ENCODE results near the gene CREBBP. TPM values are rescaled to one million over a fixed set of nuclear protein-coding genes. Genes with fewer than 3 reads are reported as not detected.

The CREBBP gene
- total and polyA plus RNA-seq, 9 donors, result 35.6 to 94.5 (median 78.3) TPM

DNA sequence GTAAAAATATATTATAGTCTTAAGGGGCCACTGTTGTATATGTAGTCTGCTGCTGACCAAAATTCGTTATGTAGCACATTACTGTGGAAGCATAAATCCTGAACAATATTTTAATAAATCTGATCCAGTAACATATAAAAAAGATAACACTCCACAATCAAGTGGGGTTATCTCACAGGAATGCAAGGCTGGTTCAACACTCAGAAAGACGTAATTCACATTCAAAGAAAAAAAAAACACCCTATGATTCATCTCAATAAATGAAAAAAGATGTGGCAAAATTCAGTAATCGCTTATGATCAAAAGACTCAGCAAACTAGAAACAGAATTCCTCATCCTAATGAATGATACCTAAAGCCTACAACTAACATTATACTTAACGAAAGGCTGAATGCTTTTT, 47.8 kb downstream of the CREBBP start:
- intact Hi-C loops (cut with DNase I), result no loop called here
- Histone ChIP-seq H3K4me1 (ENCODE audit: insufficient read depth) (peaks cover 3% of the 10 kb centered on the region), H3K9me3 (no peaks in the 10 kb centered on the region), H3K36me3 (no peaks in the 10 kb centered on the region), H3K4me3 (no peak overlapping the region), H3K27me3 (no peaks in the 10 kb centered on the region), H3K27ac (no peak overlapping the region)
- no peak for DNase-seq
- WGBS, 3 donors, result 95 to 98% (median 95%) methylated on average over 4 of the region's 4 CpGs
- TF ChIP-seq POLR2A (IDR thresholded peaks at IDR 0.05), result no peak
- TF ChIP-seq, protein P1, sequence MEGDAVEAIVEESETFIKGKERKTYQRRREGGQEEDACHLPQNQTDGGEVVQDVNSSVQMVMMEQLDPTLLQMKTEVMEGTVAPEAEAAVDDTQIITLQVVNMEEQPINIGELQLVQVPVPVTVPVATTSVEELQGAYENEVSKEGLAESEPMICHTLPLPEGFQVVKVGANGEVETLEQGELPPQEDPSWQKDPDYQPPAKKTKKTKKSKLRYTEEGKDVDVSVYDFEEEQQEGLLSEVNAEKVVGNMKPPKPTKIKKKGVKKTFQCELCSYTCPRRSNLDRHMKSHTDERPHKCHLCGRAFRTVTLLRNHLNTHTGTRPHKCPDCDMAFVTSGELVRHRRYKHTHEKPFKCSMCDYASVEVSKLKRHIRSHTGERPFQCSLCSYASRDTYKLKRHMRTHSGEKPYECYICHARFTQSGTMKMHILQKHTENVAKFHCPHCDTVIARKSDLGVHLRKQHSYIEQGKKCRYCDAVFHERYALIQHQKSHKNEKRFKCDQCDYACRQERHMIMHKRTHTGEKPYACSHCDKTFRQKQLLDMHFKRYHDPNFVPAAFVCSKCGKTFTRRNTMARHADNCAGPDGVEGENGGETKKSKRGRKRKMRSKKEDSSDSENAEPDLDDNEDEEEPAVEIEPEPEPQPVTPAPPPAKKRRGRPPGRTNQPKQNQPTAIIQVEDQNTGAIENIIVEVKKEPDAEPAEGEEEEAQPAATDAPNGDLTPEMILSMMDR (IDR thresholded peaks at IDR 0.05), result no peak
- no peak for TF ChIP-seq EP300 (IDR thresholded peaks at IDR 0.05)

DNA sequence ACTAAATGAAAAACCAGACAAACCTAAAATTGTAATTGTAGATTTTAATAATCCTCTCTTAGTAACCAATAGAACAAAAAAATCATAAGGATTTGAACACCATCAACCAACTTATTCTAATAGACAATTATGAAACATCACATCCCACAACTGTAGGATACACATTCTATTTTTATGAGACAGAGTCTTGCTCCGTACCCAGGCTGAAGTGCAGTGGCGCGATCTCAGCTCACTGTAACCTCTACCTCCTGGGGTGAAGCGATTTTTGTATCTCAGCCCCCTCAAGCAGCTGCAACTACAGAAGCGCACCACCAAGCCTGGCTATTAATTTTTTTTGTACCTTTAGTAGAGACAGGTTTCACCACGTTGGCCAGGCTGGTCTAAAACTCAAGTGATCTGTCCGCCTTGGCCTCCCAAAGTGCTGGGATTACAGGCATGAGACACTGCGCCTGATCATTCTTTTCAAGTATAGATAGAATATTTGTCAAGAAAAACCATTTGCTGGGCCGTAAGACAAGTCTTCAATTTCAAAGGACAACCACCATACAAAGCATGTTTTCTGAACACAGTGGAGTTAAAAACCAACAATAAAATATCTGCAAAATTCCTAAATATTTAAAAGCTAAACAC, 49.8 kb downstream of the CREBBP start:
- TF ChIP-seq POLR2A (IDR thresholded peaks at IDR 0.05), result no peak
- TF ChIP-seq, protein P1 (IDR thresholded peaks at IDR 0.05), result no peak
- no peak for TF ChIP-seq EP300 (IDR thresholded peaks at IDR 0.05)
- intact Hi-C loops (cut with DNase I), result no loop called here
- WGBS, 3 donors, result 94 to 95% (median 94%) methylated on average over 9 of the region's 9 CpGs
- H3K36me3 ChIP-seq, result no peaks in the 10 kb centered on the region
- H3K4me3 ChIP-seq, result no peak overlapping the region
- H3K27me3 ChIP-seq, result no peaks in the 10 kb centered on the region
- peaks cover 4% of the 10 kb centered on the region for H3K4me1 ChIP-seq (ENCODE audit: insufficient read depth)
- no peak for DNase-seq
- no peaks in the 10 kb centered on the region for H3K9me3 ChIP-seq
- no peak overlapping the region for H3K27ac ChIP-seq

DNA sequence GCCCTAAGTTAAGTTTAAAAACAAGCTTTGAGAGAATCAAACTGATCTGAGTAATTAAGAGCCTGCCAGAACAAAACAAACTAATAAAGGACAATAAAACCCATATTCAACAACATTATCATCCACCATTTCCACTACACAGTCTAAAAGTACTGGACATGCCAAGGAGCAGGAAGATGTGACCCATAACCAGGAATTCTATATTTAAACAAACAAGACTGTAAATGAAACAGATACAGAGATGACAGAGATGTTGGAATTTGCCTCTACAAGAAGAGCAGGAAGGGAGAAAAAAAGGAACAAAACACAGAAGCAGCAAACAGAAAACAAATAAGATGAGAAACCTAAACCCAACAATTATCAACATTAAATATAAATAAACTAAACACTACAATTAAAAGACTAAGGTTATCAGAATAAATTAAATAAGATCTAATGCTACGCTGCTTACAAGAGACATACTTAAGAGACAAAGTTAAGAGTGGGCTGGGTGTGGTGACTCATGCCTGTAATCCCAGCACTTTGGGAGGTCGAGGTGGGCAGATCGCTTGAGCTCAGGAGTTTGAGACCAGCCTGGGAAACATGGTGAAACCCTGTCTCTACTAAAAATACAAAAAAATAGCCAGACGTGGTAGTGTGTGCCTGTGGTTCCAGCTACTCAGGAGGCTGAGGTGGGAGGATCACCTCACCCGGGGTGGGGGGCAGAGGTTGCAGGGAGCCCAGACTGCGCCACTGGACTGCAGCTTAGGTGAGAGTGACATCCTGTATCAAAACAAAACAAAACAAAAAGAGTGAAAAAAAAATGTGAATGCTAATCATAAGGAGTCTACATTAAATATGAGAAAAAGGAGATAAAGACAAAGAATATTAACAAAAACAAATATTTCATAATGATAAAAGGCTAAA, 50.6 kb downstream of the CREBBP start:
- no peaks in the 10 kb centered on the region for H3K9me3 ChIP-seq
- H3K27me3 ChIP-seq, result no peaks in the 10 kb centered on the region
- DNase-seq, result no peak
- peaks cover 4% of the 10 kb centered on the region for H3K4me1 ChIP-seq (ENCODE audit: insufficient read depth)
- WGBS, 3 donors, result 81 to 82% (median 82%) methylated on average over 6 of the region's 6 CpGs
- intact Hi-C loops (cut with DNase I), result no loop called here
- H3K27ac ChIP-seq, result no peak overlapping the region
- H3K4me3 ChIP-seq, result no peak overlapping the region
- TF ChIP-seq EP300 (IDR thresholded peaks at IDR 0.05), result no peak
- TF ChIP-seq POLR2A (IDR thresholded peaks at IDR 0.05), result no peak
- TF ChIP-seq, protein P1 (IDR thresholded peaks at IDR 0.05), result no peak
- no peaks in the 10 kb centered on the region for H3K36me3 ChIP-seq

DNA sequence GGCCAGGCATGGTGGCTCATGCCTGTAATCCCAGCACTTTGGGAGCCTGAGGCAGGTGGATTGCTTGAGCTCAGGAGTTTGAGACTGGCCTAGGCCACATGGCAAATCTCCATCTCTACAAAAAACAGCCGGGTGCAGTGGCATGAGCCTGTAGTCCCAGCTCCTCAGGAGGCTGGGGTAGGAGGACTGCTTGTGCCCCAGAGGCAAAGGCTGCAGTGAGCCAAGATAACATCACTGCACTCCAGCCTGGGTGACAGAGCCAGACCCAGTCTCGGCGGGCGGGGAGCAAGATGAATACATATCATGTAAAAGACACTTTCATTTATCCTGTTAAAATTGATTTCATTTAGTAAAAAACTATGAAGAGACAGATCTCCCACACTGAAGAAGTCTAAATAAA, 54.6 kb downstream of the CREBBP start:
- no peak for DNase-seq
- no peak overlapping the region for H3K4me3 ChIP-seq
- H3K4me1 ChIP-seq (ENCODE audit: insufficient read depth), result peaks cover 27% of the 10 kb centered on the region
- intact Hi-C loops (cut with DNase I), result no loop called here
- no peaks in the 10 kb centered on the region for H3K27me3 ChIP-seq
- H3K27ac ChIP-seq, result no peak overlapping the region
- TF ChIP-seq POLR2A (IDR thresholded peaks at IDR 0.05) (no peak), EP300 (IDR thresholded peaks at IDR 0.05) (no peak)
- TF ChIP-seq, protein P1 (IDR thresholded peaks at IDR 0.05), result no peak
- H3K9me3 ChIP-seq, result no peaks in the 10 kb centered on the region
- 88 to 92% (median 90%) methylated on average over 4 of the region's 4 CpGs for WGBS, 3 donors
- H3K36me3 ChIP-seq, result no peaks in the 10 kb centered on the region
